ENCODE data around the gene POLE2. TPM values are rescaled to one million over a fixed set of nuclear protein-coding genes. Genes with fewer than 3 reads are reported as not detected.
"Not testable (repeated sequence)": the region's sequence is repeated elsewhere in the genome, so short reads cannot be mapped to it uniquely, and the experiment has no call there.

The POLE2 gene, protein sequence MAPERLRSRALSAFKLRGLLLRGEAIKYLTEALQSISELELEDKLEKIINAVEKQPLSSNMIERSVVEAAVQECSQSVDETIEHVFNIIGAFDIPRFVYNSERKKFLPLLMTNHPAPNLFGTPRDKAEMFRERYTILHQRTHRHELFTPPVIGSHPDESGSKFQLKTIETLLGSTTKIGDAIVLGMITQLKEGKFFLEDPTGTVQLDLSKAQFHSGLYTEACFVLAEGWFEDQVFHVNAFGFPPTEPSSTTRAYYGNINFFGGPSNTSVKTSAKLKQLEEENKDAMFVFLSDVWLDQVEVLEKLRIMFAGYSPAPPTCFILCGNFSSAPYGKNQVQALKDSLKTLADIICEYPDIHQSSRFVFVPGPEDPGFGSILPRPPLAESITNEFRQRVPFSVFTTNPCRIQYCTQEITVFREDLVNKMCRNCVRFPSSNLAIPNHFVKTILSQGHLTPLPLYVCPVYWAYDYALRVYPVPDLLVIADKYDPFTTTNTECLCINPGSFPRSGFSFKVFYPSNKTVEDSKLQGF
- 0.54 TPM for total RNA-seq
- long read RNA-seq = 0 reads

DNA sequence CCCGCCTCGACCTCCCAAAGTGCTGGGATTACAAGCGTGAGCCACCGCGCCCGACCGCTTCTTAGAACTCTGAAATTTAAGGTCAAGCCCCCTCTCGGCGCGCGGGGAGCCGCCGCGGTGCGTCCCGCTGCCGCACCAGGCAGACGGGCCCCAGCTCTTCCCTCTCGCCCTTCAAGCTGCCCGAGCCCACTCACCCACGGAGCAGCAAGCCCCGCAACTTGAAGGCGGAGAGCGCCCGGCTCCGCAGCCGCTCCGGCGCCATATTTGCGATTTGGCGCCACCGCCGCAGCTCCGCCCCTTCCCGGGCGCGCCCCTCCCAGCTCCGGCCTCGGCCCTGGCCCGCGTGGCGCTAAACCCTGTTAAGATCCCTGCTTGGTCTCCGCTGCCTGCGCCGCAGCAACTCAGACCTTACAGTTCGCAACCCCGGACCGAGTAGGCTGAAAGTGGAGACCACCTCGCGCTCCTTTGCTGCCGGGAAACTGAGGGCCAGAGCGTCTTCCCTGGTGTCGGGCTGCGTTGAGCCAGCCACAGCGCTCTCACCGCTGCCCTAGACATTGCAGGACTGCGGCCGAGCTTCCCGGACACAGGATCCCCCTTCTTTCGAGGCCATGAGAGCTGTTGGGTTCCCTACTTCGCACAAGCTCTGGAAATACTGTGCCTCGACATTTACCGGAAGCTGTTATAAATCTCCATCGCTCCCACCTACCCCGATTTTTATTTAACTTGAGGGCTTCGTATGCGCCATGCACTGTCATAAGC is at the start of gene POLE2:
TSS of gene POLE2 (minus strand) at position 273 of the 759 bp plus-strand sequence. CDS start at position 262, 11 bp downstream.
- intact Hi-C loops (cut with DNase I) = no loop called here
- peak; percentile 92 for DNase-seq (ENCODE audit: missing footprints)
- peak; percentile 86 for ATAC-seq

DNA sequence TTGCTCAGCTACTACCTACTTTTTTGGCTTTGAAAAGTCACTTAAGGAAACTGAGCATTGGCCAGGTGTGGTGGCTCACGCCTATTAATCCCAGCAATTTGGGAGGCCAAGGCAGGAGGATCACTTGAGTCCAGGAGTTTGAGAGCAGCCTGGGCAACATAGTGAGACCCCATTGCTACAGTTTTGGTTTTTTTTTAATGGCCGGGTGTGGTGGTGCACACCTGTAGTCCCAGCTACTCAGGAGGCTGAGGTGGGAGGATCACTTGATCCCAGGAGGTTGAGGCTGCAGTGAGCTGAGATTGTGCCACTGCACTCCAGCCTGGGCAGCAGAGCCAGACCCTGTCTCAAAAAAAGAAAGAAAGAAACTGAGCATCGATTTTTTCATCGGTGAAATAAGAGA is 47.7 kb upstream of the POLE2 start:
- DNase-seq (ENCODE audit: missing footprints); ATAC-seq; intact Hi-C loops (cut with DNase I): not testable (repeated sequence)

- DNase-seq (ENCODE audit: missing footprints) = no peak
- ATAC-seq = no peak
- intact Hi-C loops (cut with DNase I) = no loop called here
These were observed 45.8 kb upstream of the POLE2 start for GRCh38 chr14:49733836-49734235.

GRCh38 chr14:49732896-49733295 is 44.9 kb upstream of the POLE2 start:
- no peak for ATAC-seq
- intact Hi-C loops (cut with DNase I) = no loop called here

DNA sequence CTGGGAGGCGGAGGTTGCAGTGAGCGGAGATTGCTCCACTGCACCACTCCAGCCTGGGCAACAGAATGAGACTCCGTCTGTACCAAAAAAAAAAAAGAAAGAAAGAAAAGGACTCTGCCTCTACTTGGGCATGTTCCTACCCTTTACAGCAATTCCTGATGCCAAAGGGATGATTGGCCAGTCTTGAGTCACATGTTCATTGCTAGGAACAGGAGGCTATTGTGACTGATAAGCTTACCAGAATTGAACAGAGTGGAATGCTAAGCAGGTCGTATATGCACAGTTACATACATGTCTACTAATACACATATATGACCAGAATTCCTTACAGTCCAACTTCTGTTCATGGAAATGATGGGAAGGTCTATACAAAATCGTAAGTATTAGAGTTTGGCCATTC is 39.2 kb upstream of the POLE2 start:
- ATAC-seq (no peak), DNase-seq (ENCODE audit: missing footprints) (no peak)
- intact Hi-C loops (cut with DNase I) = no loop called here

More at GRCh38 chr14:49732896-49733295, 44.9 kb upstream of the POLE2 start:
- DNase-seq (ENCODE audit: missing footprints) = no peak

DNA sequence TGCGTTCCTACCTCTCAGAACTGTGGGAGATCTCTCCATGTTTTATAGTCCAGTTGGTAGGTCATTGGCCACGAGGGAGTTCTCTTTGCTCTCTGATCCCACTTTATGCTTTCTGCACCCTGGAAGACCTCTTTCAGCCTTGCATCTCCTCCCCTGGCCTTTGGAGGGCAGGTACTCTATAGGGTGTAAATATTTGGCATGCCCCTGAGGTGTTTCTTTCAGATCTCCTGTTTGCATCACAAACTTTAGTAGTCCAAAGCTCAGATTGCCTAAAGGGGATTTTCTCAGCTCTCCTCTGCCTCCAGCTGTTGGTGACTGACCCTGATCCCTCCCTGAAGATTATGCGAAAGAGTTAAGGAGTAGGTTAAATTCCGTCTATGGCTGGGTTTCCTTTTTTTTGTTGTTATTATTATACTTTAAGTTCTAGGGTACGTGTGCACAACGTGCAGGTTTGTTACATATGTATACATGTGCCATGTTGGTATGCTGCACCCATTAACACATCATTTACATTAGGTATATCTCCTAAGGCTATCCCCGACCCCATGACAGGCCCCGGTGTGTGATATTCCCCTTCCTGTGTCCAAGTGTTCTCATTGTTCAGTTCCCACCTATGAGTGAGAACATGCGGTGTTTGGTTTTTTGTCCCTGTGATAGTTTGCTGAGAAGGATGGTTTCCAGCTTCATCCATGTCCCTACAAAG is 33.9 kb upstream of the POLE2 start:
- DNase-seq (ENCODE audit: missing footprints); ATAC-seq; intact Hi-C loops (cut with DNase I): not testable (repeated sequence)

- DNase-seq (ENCODE audit: missing footprints) = no peak
- ATAC-seq = no peak
- intact Hi-C loops (cut with DNase I) = no loop called here
These were observed 32.7 kb upstream of the POLE2 start for GRCh38 chr14:49720744-49721143.

DNA sequence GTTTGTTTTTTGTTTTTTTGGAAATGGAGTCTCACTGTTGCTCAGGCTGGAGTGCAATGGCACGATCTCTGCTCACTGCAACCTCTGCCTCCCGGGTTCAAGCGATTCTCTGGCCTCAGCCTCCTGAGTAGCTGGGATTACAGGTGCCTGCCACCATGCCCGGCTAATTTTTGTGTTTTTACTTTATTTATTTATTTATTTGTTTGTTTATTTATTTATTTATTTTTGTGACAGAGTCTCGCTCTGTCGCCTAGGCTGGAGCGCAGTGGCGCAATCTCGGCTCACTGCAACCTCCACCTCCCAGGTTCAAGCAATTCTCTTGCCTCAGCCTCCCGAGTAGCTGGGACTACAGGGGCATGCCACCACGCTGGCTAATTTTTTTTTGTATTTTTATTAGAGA is 23.0 kb upstream of the POLE2 start:
- DNase-seq (ENCODE audit: missing footprints); intact Hi-C loops (cut with DNase I); ATAC-seq: not testable (repeated sequence)

GRCh38 chr14:49704471-49704870 is 16.5 kb upstream of the POLE2 start:
- ATAC-seq; intact Hi-C loops (cut with DNase I); DNase-seq (ENCODE audit: missing footprints): not testable (repeated sequence)

DNA sequence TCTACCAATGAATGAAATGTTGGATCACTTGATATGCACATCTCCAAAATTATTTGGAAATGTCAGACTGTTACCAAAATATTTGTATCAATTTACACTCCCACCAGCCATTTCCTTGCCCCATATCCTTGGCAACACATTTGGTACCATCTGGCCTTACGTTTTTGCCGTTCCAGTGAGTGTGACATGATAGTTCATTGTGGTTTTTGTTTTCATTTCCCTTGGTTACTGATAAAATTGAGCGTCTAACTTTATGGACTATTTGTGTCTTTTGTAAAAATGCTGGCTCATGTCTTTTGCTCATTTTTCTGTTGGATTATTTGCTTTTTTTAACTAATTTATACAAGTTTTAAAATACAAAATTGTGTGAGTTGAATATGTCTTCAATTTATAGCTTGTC is 16.0 kb upstream of the POLE2 start:
- intact Hi-C loops (cut with DNase I) = no loop called here
- ATAC-seq (no peak), DNase-seq (ENCODE audit: missing footprints) (no peak)

- no peak for ATAC-seq
- no peak for DNase-seq (ENCODE audit: missing footprints)
- intact Hi-C loops (cut with DNase I) = no loop called here
These were observed 14.7 kb upstream of the POLE2 start for GRCh38 chr14:49702725-49703124.

GRCh38 chr14:49693735-49694124 is 5.7 kb upstream of the POLE2 start:
- intact Hi-C loops (cut with DNase I) = loop anchor here (2.0 kb wide), 2 partner anchors 59 to 75 kb away; partner anchors contain the start of genes DNAAF2 and KLHDC2
- DNase-seq (ENCODE audit: missing footprints); ATAC-seq: not testable (repeated sequence)

GRCh38 chr14:49692811-49693734 is 5.1 kb upstream of the POLE2 start, which contains the start of gene KLHDC1:
KLHDC1 (plus strand) TSS chr14:49693120; CDS start chr14:49693195, 75 bp downstream.
- peak; percentile 96 for DNase-seq (ENCODE audit: missing footprints)
- peak; percentile 95 for ATAC-seq
- intact Hi-C loops (cut with DNase I) = loop anchor here (2.0 kb wide), 2 partner anchors 58 to 76 kb away; partner anchors contain the start of genes DNAAF2 and KLHDC2

DNA sequence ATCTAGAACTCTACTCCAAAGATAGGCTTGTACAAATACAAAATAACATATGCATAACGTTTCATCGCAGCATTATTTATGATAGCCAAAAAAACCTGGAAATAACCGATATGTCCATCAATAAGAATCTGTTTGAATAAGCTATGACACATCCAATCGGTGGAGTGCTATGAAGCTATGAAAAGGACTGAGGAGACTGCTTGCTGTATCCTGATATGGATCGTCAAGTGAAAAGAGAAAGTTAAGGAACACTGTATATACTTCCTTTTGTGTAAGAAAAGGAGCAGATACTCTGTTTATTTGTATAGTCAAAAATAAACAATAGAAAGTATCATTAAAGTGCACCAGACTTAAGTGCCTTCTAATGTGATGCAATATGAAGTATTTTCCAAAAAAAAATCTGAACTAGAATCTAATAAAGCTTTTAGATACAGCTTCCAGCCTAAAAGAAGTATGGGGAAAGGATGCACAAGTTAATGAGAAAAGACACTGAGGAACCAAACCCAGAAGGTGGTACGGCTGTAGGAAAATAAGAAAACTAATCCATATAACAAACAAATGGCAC is 4.3 kb upstream of the POLE2 start:
- no peak for ATAC-seq
- intact Hi-C loops (cut with DNase I) = loop anchor here (2.0 kb wide), 2 partner anchors 57 to 77 kb away; partner anchors contain the start of genes DNAAF2 and KLHDC2
- no peak for DNase-seq (ENCODE audit: missing footprints)

DNA sequence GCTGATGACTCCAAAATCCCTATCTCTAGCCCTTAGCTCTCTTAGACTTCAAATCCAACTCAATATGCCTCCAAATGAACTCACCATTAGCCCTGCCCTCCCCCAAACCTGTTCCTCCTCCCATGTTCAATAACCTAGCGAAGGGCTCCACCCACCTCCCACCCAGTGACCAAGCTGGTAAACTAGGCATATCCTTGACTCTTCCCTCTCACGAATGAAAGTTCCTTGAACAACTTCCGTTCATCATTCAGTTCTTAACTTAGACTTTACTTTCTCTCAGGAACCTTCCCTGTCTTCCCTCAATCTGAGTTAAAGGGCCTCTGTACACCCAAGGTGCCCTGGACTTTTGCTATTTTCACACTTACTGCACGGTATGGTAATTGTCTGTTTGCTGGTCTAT is 3.0 kb upstream of the POLE2 start:
- intact Hi-C loops (cut with DNase I) = no loop called here
- ATAC-seq (no peak), DNase-seq (ENCODE audit: missing footprints) (no peak)

- no peak for DNase-seq (ENCODE audit: missing footprints)
- no peak for ATAC-seq
- intact Hi-C loops (cut with DNase I) = no loop called here
These were observed 652 bp upstream of the POLE2 start for GRCh38 chr14:49688701-49689030.

GRCh38 chr14:49686425-49686824 is 1.6 kb downstream of the POLE2 start:
- ATAC-seq = no peak
- no peak for DNase-seq (ENCODE audit: missing footprints)
- intact Hi-C loops (cut with DNase I) = no loop called here

Data from Right ventricle myocardium inferior (tissue), 1 donor.